CD4-positive, alpha-beta T cell treated with Interferon alpha-2 for 1 hour (primary cell): ENCODE measurements around the gene MAPK12.

Experiments
- DNase-seq, 2 donors: peaks; one replicate each; pipeline ENCODE4 v3.0.0-alpha.2; 2020 to 2022

The MAPK12 gene

GRCh38 chr22:50299785-50300619 lies 38.5 kb upstream of the MAPK12 start:
- no peak for DNase-seq

DNA sequence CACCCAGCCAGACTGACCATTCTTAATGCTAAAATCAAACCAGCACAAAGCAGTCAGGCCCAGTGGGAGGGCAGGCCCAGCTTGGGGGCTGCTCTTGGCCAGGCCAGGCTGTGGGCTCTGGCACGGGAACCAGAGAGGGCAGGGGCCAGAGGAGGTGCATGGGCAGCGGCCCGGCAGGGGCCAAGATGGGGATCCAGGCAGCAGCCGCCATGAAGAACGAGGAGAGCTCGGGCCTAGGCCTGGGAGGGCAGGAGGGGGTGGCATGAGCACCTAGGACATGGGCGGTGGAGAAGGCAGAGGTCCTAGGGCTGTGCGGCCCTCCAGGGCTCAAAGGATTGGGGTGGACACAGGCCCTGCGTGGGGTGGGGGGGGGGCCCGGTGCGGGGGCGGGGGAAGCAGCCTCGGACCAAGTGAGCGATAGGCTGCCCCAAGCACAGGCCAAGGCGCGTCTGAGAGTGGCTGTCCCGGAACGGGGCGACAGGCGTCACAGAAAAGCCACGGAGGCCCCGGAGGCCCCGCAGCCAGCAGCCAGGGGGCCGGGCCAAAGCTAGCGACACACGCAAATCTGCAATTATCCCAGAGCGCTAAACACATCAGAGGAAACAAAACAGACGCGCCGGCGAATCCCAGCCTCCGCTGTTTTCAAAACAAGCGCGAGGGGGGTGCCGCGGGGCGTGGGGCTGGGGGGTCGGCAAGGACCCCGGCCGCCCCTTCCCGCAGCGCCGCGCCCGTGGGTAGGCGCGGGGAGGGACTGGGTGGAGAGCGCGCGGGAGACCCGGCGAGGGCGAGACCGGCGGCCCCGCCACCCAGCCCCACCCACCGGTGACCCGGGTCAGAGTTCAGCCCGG lies 37.7 kb upstream of the MAPK12 start:
- no peak for DNase-seq

DNA sequence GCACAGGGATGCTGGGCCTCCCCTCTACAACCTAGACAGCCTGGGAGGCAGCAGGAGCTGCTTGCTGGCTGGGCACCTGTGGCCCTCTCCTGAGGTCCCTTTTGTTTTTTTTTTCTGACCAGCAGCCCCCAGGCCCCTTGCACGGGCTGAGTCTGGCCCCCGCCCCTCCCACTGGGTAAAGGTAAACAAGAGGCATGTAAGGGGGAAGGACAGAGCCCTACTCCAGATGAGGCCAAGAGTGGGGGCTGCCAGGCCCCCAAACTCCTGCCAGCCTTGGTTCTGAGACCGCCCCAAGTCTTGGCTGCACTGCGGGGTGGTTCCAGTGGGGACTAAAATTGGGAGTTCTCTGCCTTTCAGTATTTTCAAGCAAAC lies 36.8 kb upstream of the MAPK12 start:
- DNase-seq: no peak

DNA sequence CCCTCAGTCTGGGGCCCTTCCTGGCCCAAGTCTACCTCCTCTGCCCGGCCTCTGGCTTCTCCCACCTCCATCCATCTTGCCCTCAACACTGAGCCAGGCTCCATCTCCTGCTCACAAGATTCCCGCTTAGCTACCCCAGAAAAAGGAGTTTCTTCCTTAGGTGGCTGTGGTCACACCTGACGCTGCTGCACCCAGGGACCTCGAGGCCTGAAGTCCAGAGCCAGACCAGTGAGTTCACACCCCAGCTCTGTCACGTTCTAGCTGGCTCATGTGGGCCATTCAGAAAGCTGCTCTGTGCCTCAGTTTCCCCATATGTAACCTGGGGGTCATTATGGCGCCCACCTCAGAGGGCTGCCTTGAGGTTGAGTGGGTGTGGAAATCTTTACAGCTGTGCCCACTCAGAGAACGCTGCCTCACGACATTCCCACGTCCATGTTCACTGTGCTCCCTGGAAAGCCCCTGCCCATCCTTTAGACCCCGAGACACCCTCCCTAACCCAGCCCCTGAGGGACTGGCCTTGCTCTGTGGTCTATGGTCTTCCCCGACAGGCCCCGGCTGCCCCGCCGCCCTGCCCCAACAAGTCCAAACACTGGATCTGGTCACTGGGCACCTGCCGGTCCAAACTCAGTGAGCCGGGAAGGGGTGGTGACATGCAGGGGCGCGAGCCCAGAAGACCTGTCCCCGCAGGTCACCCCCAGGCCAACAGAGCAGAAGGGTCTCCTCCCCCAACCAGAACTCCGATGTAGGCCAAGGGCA lies 36.2 kb upstream of the MAPK12 start:
- no peak for DNase-seq

DNA sequence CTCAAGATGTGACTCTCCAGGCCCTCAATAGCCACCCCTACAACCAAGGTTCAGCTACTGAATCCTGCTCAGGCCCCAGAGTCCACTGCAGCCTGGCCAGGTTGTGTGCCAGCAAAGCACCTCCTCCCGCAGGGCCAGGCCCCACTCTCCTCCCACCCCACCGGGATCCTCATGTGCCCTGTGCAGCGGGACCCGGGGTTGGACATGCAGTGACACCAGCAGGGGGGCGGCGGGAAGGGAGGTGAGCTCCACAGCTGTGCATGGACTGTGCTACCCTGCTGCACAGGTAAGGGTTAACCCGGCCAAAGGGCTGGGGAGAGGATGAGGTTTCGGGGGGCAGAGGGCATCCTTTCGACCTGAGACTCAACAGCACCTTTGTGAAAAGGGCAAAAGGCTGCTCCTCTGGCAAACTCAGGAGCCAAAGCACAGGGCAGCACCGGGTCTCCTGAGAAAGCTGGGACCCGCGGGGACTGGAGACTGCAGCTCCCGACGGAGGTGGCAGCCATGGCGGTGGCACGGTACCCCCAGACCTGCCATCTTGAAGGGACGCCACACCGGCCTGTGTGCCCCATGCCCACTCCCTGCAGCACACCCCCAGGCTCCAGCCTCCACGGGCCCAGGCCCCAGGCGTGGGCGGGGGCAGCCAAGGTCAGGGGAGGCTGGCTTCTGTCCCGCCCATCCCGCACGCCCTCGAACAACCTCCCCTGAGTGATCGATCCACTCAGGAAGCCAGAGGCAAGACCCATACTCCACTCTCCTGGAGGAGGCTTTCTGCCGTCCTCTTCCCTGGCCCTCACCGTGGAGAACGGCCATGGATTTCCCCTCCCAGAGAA lies 35.4 kb upstream of the MAPK12 start:
- DNase-seq: no peak

DNA sequence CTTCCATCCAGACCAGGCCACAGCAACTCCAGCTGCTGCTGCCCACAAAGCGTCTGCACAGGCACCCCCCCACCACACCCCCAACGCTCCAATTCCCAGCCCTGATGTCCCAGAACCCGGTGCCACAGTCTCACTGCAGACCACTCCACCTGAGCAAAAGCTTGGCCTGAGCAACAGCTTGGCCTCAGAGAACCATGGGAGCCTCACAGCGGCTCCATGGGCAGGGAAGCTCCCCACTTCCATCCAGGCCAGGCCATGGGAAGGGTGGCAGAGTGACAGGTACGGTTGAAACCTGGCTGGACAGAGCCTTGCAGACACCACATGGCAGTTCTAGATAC lies 32.8 kb upstream of the MAPK12 start:
- DNase-seq: no peak

GRCh38 chr22:50293441-50294318 lies 32.2 kb upstream of the MAPK12 start:
- peak in 1 of 2 donors; percentile 32 for DNase-seq

DNA sequence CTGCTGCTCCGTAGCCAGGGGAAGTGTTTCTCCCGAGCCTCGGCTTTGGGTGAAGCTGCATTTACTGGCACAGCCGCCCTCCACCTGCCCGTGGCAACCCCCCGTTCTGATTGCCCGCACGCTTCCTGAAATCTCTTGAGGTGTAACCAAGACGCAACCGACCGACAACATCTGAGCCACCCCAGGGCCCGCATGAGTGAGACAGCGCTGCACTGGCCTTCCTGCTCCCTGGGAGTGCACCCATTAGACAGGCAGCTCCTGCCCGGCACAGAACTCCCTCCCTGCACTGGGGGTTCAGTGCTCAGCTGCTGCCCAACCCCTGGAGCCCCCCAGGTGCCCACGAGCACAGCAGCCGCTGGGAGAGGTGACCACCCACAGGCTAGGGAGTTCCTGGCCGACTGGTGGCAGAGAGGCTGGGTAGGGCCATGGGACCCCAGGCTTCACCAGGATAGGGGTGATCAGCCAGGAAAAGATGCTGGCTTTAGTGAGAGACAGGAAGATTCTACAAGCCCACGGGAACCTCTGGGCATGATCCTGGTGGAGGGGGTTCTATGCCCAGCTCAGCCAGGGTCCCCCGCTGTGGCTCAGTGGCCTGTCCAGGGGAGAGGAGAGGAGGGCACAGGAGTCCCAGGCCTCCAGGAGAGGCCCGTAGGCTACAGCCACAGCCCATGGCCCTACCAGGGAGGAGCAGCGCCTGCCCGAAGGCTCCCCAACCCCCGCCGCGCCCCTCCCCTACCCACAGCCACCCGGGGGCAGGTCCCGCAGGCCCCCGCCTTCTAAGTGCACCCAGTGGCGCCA lies 31.4 kb upstream of the MAPK12 start:
- peak in 1 of 2 donors; percentile 41 for DNase-seq

DNA sequence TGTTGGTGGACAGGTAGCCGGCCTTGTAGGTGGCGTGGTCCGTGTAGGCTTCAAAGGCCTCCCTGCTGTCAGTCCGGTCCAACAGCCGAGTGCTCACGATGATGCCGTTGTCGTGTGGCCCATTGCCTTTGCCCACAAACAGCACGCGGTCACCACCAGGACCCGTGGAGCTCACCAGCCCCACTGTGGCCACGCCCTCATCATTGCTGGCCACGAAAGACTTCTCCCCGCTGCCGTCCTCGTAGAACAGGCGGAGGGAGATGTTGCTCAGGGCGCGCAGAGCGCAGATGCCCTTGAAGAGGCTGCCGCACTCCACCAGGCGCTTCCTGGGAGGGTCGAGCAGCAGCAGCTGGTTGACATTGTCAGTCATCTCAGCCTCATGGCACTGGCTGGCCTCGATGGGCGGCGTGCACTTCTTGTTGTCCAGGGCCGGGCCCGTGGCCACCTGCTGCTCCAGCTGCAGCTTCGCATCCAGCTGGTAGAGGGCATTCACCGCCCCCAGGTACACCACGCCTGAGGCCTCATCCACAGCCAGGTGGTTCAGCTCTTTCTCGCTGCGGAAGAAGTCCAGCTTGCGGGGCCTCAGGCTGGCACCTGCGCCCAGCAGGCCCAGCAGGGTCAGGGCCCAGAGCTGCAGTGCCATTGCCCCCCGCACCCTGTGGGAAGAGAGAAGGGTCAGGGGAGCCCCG lies 28.6 kb upstream of the MAPK12 start:
- DNase-seq: no peak

DNA sequence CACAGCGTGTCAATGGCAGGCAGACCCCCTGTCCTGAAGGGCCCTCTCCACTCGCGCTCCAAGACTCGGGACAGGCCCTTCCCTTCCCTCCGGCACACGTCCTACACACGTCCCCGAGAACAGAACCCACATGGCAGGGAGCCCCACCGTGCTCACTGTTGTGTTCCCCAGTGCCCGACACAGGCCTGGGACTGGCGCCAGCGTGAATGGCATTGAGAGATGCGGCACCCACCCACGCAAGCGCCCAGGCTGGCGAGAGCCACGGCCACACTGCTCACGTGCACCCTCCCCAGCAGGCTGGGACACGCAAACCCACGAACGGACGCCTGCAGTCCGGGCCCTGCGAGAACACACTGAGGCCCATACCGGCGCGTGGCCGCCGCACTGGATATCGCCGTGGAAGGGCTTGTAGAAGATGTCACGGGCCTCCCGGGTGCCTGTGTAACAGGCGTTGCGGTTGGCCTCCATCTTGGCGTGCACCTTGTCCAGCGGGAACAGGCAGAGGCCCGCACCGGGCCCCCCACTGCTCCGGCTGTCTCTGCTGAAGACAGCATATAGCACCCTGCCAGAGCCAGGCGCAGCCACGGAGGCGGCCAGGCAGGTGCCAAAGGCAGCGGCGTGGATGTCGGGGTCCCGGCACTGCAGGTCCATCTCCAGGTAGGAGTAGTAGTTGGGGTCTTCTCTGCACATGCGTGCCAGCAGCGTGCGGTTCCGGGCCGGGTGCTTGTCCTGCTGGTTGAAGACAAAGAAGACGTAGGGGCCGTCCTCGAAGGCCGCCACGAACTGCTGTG lies 27.9 kb upstream of the MAPK12 start:
- no peak for DNase-seq

- DNase-seq: no peak
These were observed 26.2 kb upstream of the MAPK12 start for GRCh38 chr22:50287731-50288130.

- DNase-seq: no peak
These were observed 25.3 kb upstream of the MAPK12 start for GRCh38 chr22:50286701-50287318.

- no peak for DNase-seq
These were observed 24.8 kb upstream of the MAPK12 start for GRCh38 chr22:50286275-50286674.

- DNase-seq: no peak
These were observed 24.2 kb upstream of the MAPK12 start for GRCh38 chr22:50285568-50286229.

- no peak for DNase-seq
These were observed 23.0 kb upstream of the MAPK12 start for GRCh38 chr22:50284479-50284878.

- no peak for DNase-seq
These were observed 22.3 kb upstream of the MAPK12 start for GRCh38 chr22:50283821-50284220.

GRCh38 chr22:50282361-50283155 lies 21.1 kb upstream of the MAPK12 start:
- DNase-seq: no peak
